Measurements from ENCODE around the gene COL25A1.
"Not testable (repeated sequence)": the region's sequence is repeated elsewhere in the genome, so short reads cannot be mapped to it uniquely, and the experiment has no call there.

COL25A1 gene

GRCh38 chr4:109163493-109163892 lies 139.0 kb downstream of the COL25A1 start:
- DNase-seq, result no peak

GRCh38 chr4:109162759-109163158 lies 139.7 kb downstream of the COL25A1 start:
- no peak for DNase-seq

- no peak for DNase-seq
These were observed 142.0 kb downstream of the COL25A1 start for GRCh38 chr4:109160494-109160893.

GRCh38 chr4:109157696-109158095 lies 144.8 kb downstream of the COL25A1 start:
- no peak for DNase-seq

- no peak for DNase-seq
These were observed 145.3 kb downstream of the COL25A1 start for GRCh38 chr4:109157205-109157604.

- no peak for DNase-seq
These were observed 146.1 kb downstream of the COL25A1 start for GRCh38 chr4:109156356-109156755.

- DNase-seq, result no peak
These were observed 146.7 kb downstream of the COL25A1 start for GRCh38 chr4:109155682-109156283.

GRCh38 chr4:109155084-109155483 lies 147.4 kb downstream of the COL25A1 start:
- DNase-seq, result no peak

GRCh38 chr4:109154424-109154823 lies 148.0 kb downstream of the COL25A1 start:
- DNase-seq, result no peak

- DNase-seq, result no peak
These were observed 152.6 kb downstream of the COL25A1 start for GRCh38 chr4:109149836-109150235.

GRCh38 chr4:109148577-109149075 lies 153.8 kb downstream of the COL25A1 start:
- DNase-seq, result no peak

GRCh38 chr4:109147135-109147534 lies 155.3 kb downstream of the COL25A1 start:
- no peak for DNase-seq

GRCh38 chr4:109146499-109146898 lies 156.0 kb downstream of the COL25A1 start:
- no peak for DNase-seq

GRCh38 chr4:109138125-109138524 lies 164.3 kb downstream of the COL25A1 start:
- not testable (repeated sequence) for DNase-seq

- DNase-seq, result no peak
These were observed 167.5 kb downstream of the COL25A1 start for GRCh38 chr4:109134921-109135320.

- no peak for DNase-seq
These were observed 168.2 kb downstream of the COL25A1 start for GRCh38 chr4:109134268-109134667.

GRCh38 chr4:109131559-109131958 lies 170.9 kb downstream of the COL25A1 start:
- no peak for DNase-seq

GRCh38 chr4:109128589-109128988 lies 173.9 kb downstream of the COL25A1 start:
- no peak for DNase-seq

- no peak for DNase-seq
These were observed 174.6 kb downstream of the COL25A1 start for GRCh38 chr4:109127866-109128265.

- no peak for DNase-seq
These were observed 175.6 kb downstream of the COL25A1 start for GRCh38 chr4:109126856-109127255.

- no peak for DNase-seq
These were observed 177.4 kb downstream of the COL25A1 start for GRCh38 chr4:109125084-109125483.

- no peak for DNase-seq
These were observed 178.5 kb downstream of the COL25A1 start for GRCh38 chr4:109123951-109124350.

GRCh38 chr4:109121561-109121960 lies 180.9 kb downstream of the COL25A1 start:
- no peak for DNase-seq

GRCh38 chr4:109119852-109120251 lies 182.6 kb downstream of the COL25A1 start:
- DNase-seq, result no peak

GRCh38 chr4:109118635-109119034 lies 183.8 kb downstream of the COL25A1 start:
- DNase-seq, result no peak

Data from Kasumi-1 (cell line).